KOPT-K1 (cell line): ENCODE results near the gene CRYBG2.

ENCODE experiments used
- H3K27ac ChIP-seq: fragments of 200-600 bp; sonication (generic); 2 replicates; pipeline ENCODE4 v1.5.1; 2016; ENCODE audit warnings: antibody characterized with exemption, mild to moderate bottlenecking, low read depth, low read length; ENCODE audit not compliant: poor library complexity, severe bottlenecking
- H3K36me3 ChIP-seq: fragments of 200-600 bp; sonication (generic); 2 replicates; pipeline ENCODE4 v1.5.1; 2017; ENCODE audit warnings: antibody characterized with exemption, mild to moderate bottlenecking, low read length, moderate library complexity; ENCODE audit not compliant: insufficient read depth
- H3K9me3 ChIP-seq: fragments of 200-600 bp; sonication (generic); 2 replicates; pipeline ENCODE4 v1.5.1; 2017; ENCODE audit warnings: antibody characterized with exemption, low read length, mild to moderate bottlenecking; ENCODE audit not compliant: insufficient read depth, poor library complexity, severe bottlenecking

The CRYBG2 gene

DNA sequence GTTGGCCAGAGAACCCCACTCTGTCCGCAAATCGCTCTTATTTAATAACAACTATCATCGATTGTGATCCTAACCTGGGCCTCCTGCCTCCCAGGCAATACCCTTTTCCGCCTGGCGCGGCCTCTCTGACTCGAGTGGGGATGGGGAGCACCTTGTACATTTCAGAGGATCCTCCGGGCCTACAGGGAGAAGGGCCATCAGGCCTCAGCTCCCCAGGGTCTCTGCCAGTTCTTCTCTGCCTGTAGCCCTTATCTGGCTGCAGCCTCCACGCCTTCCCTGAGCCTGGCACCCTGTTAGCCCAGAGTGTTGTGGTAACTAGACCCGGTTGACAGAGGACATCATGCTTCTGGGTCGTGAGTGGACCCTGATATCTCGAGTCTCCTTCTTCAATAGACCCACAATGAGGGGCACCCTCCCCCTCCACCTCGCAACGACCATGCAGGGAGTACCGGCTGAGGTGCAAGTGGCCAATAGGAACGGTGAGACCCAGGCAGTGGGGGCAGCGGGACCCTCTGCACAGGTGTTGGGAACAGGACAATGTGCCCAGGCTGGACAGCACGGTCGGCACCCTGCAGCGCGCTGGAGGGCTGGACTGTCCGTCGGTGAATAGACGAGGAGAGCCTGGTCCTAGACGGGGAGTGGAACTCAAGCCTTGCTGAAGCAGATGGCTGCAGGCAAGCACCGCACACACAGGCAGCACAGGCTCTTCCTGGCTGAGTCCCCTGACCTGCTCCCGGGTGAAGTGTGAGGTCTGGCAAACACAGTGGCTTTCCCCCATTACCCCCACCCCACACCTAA, 7.1 kb upstream of the CRYBG2 start:
- Histone ChIP-seq H3K27ac (no peak overlapping the region), H3K36me3 (no peaks in the 10 kb centered on the region), H3K9me3 (no peaks in the 10 kb centered on the region)

DNA sequence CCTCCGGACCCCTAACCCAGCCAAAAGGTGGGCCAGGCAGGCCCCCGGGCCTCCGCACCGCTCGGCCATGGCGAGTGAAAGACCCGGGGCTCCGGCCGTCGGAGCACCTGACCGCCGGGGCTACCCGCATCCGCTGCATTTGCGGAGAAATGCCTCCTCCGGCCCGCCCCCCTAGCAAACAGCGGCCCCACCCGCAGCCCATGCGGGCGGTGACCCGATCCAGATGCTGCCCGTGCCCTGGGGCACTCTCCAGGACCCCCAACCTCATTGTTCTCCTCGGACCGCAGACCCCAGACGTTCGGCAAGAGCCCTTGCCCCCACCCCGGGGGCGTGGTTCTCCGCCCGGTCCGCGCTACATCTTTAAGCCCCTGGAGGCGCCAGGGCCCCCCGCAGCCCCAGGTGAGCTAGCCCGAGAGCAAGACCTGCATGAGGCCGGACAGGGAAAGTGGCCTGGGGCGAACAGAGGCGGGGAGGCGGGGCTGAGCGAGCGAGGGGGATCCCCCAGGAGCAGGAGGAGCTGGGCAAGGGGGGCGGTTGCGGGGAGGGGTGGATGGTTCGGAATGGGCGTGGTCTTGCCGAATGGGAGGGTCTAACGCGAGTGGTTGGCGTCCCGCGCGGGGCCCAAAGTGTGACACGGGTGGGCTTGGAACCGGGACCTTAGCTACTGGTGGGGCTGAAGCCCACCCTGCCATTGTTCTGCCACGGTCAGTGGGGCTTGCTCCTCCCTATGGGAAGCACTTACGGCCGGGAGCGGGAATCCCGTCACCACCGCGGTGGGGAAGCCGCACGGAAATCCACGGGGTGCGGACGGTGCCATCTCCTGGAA, 6.3 kb upstream of the CRYBG2 start:
- no peaks in the 10 kb centered on the region for H3K36me3 ChIP-seq
- H3K9me3 ChIP-seq, result no peaks in the 10 kb centered on the region
- no peak overlapping the region for H3K27ac ChIP-seq

DNA sequence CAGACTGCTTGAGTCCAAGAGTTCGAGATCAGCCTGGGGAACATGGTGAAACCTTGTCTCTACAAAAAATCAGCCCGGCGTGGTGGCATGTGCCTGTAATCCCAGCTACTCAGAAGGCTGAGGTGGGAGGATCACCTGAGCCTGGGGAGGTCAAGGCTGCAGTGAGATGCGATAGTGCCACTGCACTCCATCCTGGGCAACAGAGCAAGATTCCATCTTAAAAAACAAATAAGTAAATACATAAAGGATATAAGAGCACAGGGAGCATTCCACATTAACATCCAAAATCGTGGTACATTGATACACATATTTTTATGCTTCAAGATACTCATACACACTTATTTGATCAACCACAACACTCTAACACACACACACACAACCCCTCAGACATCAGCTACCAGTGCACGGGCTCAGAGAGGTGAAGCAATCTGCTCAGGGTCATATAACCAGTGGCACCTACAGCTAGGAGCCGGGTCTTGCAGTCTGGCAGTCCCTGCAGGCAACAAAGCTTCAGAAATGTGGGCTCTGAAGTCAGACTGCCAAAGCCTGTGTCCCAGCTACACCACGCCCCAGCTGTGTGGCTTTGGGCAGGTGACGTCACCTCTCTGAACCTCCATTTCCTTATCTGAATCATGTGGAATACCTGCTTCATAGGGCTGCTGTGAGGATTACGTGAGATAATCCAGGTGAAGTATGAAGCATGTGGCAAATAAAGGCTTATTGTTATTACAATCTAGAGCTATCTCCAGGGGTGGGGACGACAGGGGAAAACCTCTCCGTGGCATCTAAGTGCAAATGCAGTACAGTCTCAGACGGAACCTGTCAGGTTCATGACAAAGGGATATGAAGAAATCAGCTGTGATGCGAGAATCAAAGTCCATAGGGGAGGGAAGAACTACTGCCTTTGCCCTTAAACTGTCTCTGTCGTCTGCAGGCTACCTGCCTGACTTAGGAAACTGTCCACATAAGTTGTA, 4.8 kb upstream of the CRYBG2 start:
- Histone ChIP-seq H3K9me3 (no peaks in the 10 kb centered on the region), H3K36me3 (no peaks in the 10 kb centered on the region), H3K27ac (no peak overlapping the region)

DNA sequence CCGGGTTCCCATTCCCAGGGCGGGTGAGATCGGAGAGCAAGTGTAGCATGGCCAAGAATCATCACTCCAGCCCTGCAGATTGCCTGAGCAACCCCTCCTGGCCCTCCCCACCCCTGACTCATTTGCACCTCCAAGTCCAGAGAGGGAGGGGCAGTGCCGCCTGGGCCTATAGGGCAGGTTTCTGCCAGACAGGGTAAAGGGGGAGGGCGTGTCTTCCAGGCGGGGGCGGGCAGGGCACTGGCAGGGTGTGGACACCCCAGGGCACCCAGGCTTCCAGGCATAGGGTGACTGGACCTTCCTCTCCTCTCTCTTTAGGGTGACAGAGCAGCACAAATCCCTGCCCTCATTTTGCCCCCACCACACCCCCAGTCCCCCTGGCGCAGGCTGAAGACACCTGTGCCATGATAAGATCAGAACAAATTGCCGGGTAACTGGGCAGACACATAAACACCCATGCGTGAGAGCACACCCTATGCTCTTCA, 3.2 kb upstream of the CRYBG2 start:
- H3K9me3 ChIP-seq, result no peaks in the 10 kb centered on the region
- no peak overlapping the region for H3K27ac ChIP-seq
- no peaks in the 10 kb centered on the region for H3K36me3 ChIP-seq

DNA sequence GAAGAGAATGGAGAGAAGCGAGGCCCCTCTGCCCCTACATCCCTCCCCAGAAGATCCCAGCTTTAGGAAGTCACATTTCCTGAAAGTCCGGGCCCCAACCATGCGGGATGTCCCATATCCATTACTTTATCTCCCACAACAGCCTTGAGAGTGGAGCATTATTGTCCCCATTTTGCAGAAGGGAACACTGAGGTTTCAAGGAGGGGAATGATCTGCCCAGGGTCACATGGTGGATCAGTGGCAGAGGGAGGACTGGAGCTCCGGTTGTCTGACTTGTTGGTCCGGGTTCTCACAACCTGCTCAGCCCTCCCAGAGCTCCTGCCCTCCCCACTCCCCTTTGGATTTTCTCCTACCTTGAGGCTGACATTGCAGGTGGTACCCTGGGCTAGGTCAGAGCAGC, 2.2 kb upstream of the CRYBG2 start:
- Histone ChIP-seq H3K36me3 (no peaks in the 10 kb centered on the region), H3K9me3 (no peaks in the 10 kb centered on the region), H3K27ac (no peak overlapping the region)

DNA sequence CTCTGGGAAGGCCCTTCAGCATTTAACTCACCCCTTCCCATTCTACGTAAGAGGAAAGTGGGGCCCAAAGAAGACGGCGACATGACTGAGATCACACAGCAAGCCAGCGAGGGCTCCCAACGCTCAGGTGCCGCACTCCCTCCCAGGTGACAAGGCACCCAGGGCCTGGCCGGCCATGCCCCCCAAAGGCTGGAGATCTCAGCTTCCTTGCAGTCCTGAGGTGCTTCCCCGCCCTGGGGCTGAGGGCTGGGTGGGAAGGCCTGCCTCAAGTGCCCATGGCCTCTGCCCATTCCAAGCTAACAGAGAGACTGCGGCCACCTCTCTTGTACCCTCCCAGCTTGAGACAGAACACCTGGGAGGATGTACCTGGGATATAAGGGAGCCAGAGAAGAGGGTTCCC, 1.0 kb upstream of the CRYBG2 start:
- no peaks in the 10 kb centered on the region for H3K36me3 ChIP-seq

DNA sequence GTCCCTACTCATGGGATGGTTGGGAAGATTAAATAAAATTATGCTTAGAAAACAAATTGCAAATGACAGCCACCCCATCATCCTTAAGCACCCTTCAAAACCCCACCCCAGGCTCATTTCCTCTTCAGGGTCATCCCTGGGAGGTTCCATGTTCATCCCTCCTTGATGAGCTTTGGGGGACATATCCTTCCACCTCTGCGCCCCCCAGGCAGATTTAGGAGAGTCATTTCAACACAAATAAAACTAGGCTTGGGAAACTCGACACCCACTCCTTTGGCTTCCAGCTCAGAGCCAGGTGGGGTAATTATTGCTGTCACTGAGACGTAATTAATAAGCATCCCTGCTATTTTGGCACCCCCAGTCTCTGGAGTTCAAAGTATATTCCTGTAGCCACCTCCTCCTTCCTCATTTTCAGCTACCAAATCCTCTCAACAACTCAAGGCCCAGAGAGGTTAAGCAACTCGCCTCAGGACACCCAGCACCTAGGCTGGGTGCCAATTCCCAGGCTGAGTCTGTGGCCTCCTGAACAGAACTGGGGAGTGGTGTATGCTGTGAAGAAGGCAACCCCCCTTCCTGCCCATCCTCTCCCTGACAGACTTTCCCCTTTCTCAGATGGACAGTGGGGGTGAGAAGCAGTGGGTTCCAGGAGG, 595 bp downstream of the CRYBG2 start:
- H3K36me3 ChIP-seq, result no peaks in the 10 kb centered on the region
- H3K9me3 ChIP-seq, result no peaks in the 10 kb centered on the region
- H3K27ac ChIP-seq, result no peak overlapping the region

More for the DNA sequence above, 1.0 kb upstream of the CRYBG2 start:
- Histone ChIP-seq H3K9me3 (no peaks in the 10 kb centered on the region), H3K27ac (no peak overlapping the region)

DNA sequence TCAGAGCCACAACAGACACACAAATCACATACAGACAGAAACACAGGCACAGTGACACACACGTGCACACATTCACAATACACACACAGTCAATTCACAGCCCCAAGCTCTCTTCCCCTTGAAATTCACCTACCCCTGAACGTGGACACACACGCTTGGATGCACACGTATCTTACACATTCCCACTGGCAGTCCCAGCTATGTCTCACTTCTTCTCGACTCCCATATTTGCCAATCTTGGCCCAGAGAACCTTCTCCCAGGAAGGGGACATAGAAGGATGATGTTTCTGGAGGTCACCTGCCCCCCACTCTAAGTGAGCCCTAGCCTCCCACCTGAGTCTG, 1.6 kb downstream of the CRYBG2 start:
- no peak overlapping the region for H3K27ac ChIP-seq
- no peaks in the 10 kb centered on the region for H3K36me3 ChIP-seq
- H3K9me3 ChIP-seq, result no peaks in the 10 kb centered on the region

DNA sequence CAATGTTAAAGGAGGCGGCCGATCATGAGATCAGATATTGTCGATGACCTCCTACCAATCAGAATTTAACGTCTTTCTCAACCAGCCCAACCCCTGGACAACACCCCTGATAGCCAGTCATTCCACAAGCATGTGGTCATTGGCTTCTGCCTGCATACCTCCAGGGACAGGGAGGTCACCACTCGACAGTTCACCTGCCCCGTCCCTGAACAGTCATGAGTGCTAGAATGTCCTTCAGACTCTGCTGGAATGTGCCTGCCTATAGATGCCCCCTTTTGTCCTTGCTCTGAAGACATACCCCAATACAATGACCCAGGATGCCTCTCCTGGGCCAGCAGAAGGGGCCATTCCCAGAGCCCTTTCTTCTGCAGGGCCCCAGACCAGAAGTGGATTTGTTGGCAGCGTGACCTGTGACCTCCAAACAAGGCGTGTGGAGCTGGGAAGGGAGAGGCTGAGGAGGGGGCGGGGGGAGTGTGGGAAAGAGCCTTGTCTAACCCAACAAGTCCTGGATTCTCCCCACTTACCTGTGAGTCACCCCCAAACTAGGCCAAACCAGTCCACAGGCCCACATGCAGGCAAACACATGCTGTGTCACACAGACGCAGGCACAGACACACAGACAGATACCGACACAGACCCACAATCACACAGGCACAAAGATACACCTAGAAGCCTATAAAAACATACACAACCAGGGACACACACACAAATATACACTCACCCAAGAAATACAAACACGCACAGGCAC, 2.2 kb downstream of the CRYBG2 start:
- no peaks in the 10 kb centered on the region for H3K36me3 ChIP-seq
- no peak overlapping the region for H3K27ac ChIP-seq
- H3K9me3 ChIP-seq, result no peaks in the 10 kb centered on the region

DNA sequence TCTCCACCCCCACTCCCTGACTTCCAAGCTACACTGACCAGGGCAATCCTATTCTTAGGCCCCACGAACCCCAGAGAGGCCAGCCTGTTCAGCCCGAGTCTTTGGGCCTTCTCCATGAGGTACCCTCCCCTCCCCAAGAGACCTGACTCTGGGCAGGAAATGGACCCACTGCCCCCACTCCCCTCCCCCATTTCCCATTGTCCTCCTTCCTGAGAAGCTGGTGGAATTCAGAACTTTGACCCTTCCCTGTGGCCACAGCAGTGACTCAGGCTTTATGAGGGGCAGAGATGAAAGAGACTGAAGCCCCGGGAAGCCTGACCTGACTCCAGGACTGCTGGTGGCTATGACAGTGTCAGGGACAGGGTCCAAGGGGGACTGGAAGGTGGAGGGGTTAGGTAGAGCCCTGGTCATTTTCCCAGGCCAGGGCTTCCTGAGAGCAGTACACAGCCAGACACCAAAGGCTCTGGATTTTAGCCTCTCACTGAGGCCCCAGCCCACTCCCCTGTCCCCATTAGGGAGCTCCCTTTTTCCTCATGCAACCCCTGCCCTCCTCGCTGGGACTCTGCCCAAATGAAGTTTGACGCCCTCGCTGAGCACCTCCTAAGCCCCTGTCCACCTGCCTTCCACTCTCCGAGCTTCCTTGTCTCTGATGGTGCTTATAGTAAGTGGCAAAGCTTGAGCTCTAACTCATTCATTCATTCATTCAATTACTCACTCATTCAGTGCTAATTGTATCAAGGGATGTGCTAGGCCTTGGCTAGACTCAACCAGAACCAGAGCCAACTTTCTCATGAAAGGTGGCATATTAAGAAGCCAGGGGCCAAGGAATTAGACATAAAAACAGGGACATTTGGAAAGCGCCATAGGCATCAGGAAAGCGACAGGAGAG, 3.0 kb downstream of the CRYBG2 start:
- H3K27ac ChIP-seq, result no peak overlapping the region
- no peaks in the 10 kb centered on the region for H3K36me3 ChIP-seq
- H3K9me3 ChIP-seq, result no peaks in the 10 kb centered on the region

DNA sequence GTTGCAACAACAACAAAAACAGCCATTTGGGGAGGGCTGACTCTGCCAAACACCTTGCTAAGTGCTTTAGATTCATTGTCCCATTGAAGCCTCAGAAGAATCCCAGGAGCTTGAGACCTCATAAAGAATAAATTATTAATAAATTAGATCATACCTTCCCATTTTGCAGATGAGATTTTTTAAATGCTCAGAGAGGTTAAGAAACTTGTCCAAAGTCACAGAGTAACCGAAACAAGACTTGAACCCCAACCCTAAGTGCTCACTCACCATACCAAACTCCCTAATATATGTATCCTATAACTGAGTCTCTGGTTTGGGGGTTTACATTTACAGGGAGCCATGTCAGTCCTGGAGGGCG, 3.6 kb downstream of the CRYBG2 start:
- no peaks in the 10 kb centered on the region for H3K36me3 ChIP-seq
- H3K9me3 ChIP-seq, result no peaks in the 10 kb centered on the region
- H3K27ac ChIP-seq, result no peak overlapping the region

DNA sequence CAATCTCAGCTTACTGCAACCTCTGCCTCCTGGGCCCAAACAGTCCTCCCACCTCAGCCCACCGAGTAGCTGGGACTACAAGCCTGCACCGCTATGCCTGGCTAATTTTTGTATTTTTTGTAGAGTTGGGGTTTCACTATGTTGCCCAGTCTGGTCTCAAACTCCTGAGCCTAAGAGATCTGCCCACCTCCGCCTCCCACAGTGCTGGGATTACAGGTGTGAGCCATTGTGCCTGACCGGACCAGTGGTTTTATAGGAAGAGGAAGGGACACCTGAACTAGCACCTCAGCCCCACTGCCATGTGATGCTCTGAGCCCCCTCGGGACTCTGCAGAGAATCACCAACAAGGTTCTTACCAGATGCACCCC, 4.1 kb downstream of the CRYBG2 start:
- Histone ChIP-seq H3K27ac (no peak overlapping the region), H3K9me3 (no peaks in the 10 kb centered on the region), H3K36me3 (no peaks in the 10 kb centered on the region)

DNA sequence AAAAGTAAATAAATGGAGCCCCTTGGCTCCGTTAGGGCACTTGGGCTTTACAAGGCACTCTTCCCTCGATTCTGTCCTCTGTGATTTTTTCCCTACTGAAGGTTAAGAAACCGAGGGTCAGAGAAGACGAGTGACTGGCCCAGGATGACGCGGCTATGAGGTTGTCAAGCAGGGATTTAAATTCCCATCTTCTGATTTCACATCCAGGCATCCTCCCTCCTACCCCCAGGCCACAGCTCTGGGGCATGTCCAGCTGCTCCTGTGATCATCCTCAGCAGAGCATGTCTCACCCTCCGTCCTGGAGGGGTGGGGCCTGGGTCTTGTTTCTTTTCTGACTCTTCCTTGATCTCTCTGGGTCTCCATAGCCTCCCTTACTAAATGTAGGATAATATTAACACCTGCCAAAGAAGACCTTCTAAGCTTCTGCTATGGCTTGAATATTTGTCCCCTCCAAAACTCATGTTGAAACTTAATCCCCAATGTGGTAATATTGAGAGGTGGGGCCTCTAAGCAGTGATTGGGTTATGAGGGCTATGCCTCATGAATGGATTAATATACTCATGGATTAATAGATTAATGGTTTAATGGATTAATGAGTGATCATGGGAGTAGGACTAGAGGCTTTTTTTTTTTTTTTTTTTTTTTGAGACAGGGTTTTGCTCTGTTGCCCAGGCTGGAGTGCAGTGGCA, 4.6 kb downstream of the CRYBG2 start:
- Histone ChIP-seq H3K36me3 (no peaks in the 10 kb centered on the region), H3K27ac (no peak overlapping the region), H3K9me3 (no peaks in the 10 kb centered on the region)
